NT2/D1 (cell line): ENCODE measurements around the gene RGS3.

Experiments
- YY1 ChIP-seq: IDR thresholded peaks from 2 replicates; pipeline ENCODE4 v1.6.1; 2011; ENCODE audit not compliant: insufficient read length, insufficient read depth
- ZNF274 ChIP-seq: IDR thresholded peaks from 2 replicates; pipeline ENCODE4 v1.6.1; 2011; ENCODE audit warnings: mild to moderate bottlenecking, low read depth, low read length

GRCh38 chr9:113602126-113603047 lies 138.9 kb downstream of the RGS3 start:
- TF ChIP-seq YY1 (no peak), ZNF274 (no peak)
